Measurements from ENCODE around the gene GNAZ. TPM values are rescaled to one million over a fixed set of nuclear protein-coding genes. Genes with fewer than 3 reads are reported as not detected.
"Not testable (repeated sequence)": the region's sequence is repeated elsewhere in the genome, so short reads cannot be mapped to it uniquely, and the experiment has no call there.

The GNAZ gene
- total RNA-seq, 1 experiment from 2014 or later = 6.0 TPM

DNA sequence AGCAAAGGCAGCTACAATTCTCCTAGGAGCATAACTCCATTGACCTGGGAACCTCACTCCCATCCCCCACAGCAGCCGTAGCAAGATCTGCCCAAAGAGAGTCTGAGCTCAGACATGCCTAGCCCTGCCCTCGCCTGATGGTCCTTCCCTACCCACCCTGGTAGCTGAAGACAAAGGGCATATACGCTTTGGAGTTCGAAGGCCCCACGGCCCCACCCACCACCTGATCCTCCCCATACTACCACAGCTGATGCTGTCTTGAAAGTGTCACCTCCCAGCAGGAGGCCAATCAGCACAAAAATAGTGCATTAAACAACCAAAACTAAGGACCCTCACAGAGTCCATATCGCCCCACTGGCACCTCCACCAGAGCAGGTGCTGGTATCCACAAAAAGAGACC, 22.6 kb upstream of the GNAZ start:
- no peaks in the 10 kb centered on the region for H3K4me1 Mint-ChIP-seq (ENCODE audit: low read depth, unreplicated experiment)
- H3K9me3 Mint-ChIP-seq (ENCODE audit: low read depth, unreplicated experiment) = no peaks in the 10 kb centered on the region
- intact Hi-C loops (cut with micrococcal nuclease; ENCODE audit: unreplicated experiment) = no loop called here
- TF ChIP-seq, protein P1, sequence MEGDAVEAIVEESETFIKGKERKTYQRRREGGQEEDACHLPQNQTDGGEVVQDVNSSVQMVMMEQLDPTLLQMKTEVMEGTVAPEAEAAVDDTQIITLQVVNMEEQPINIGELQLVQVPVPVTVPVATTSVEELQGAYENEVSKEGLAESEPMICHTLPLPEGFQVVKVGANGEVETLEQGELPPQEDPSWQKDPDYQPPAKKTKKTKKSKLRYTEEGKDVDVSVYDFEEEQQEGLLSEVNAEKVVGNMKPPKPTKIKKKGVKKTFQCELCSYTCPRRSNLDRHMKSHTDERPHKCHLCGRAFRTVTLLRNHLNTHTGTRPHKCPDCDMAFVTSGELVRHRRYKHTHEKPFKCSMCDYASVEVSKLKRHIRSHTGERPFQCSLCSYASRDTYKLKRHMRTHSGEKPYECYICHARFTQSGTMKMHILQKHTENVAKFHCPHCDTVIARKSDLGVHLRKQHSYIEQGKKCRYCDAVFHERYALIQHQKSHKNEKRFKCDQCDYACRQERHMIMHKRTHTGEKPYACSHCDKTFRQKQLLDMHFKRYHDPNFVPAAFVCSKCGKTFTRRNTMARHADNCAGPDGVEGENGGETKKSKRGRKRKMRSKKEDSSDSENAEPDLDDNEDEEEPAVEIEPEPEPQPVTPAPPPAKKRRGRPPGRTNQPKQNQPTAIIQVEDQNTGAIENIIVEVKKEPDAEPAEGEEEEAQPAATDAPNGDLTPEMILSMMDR (IDR thresholded peaks at IDR 0.05; ENCODE audit: unreplicated experiment) = no peak
- H3K27me3 Mint-ChIP-seq (ENCODE audit: unreplicated experiment) = peaks cover 49% of the 10 kb centered on the region
- DNase-seq = no peak
- H3K36me3 Mint-ChIP-seq (ENCODE audit: insufficient read depth, unreplicated experiment) = no peaks in the 10 kb centered on the region
- no peak overlapping the region for H3K27ac Mint-ChIP-seq (ENCODE audit: unreplicated experiment)
- CTCF ChIA-PET = interaction anchor here (0.7 kb wide), 1 partner anchor 75 kb away, joined by 3 read pairs; no protein-coding TSS in a partner anchor
- no peak overlapping the region for H3K4me3 Mint-ChIP-seq (ENCODE audit: low read depth, unreplicated experiment)
- no TSS peak for BruUV-seq (replicated peaks)

DNA sequence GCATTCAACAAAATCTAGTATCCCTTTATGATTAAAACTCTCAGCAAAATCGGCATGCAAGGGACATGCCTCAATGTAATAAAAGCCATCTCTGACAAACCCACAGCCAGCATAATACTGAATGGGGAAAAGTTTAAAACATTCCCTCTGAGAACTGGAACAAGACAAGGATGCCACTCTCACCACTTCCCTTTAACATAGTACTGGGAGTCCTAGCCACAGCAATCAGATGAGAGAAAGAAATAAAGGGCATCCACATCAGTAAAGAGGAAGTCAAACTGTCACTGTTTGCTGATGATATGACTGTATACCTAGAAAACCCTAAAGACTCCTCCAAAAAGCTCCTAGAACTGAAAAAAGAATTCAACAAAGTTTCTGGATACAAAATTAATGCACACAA, 19.8 kb upstream of the GNAZ start:
- H3K4me3 Mint-ChIP-seq (ENCODE audit: low read depth, unreplicated experiment); H3K27ac Mint-ChIP-seq (ENCODE audit: unreplicated experiment); CTCF ChIA-PET; H3K4me1 Mint-ChIP-seq (ENCODE audit: low read depth, unreplicated experiment); DNase-seq; intact Hi-C loops (cut with micrococcal nuclease; ENCODE audit: unreplicated experiment); H3K36me3 Mint-ChIP-seq (ENCODE audit: insufficient read depth, unreplicated experiment); BruUV-seq (replicated peaks); H3K9me3 Mint-ChIP-seq (ENCODE audit: low read depth, unreplicated experiment): not testable (repeated sequence)
- H3K27me3 Mint-ChIP-seq (ENCODE audit: unreplicated experiment) = peaks cover 69% of the 10 kb centered on the region

DNA sequence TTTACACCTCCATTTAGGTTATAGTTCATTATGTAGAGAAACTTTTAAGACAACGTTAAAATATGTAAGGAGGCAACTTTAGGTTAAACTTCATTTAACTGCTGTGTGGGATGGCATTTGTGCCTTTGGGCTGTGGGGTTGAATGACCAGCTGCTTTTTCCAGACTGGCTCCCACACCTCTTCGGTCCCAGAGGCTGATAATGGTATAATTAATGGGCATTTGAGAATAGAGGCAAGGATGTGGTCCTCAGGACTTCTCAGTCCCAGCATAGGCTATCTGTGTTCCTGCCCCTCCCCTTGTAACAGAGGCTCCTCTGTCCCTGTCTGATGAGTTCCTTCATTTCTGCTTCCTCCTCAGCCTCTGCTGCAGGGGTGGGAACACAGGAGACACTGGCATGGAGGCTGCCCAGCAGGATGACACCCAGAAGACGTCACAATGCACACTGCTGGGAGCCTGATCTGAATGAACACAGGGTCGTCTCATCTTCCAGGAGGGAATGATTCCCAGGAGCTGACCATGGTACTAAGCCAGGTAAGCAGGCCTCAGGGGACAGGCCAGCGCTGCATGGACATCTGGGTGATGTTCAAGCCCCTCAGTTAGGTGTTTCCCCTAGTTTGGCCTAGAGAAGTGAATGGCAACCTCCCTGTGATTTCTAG, 17.1 kb upstream of the GNAZ start:
- H3K27ac Mint-ChIP-seq (ENCODE audit: unreplicated experiment) = no peak overlapping the region
- BruUV-seq (replicated peaks) = no TSS peak

DNA sequence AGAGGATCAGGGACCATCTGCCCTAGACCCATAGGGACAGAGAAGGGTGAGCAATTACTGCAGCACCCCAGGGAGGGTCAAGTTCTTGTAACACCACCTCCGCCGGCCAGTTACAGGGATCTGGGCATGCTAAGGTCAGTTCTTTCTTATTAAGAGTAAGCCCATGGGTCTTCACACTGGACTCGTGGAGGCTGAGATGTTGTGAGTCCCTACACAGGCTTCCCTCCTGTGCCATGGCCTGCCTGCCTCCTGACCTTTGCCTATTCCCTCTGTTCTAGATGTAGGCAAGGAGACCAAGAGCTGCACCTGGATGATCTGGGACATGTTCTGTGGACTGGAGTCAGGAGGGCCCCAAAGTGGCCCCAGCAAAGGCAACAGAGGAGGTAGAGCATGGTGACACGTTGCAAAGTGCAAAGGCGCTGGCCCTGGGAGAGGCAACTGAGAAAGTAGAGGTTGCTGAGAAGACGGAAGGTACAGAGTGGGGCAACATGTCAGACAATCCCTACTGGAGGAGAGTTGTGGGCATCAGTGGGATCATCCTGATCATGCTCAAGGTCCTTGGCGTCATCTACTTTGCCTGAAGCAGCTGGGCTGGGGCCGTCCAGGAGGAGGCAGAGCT, 16.3 kb upstream of the GNAZ start:
- Mint-ChIP-seq H3K9me3 (ENCODE audit: low read depth, unreplicated experiment) (peaks cover 12% of the 10 kb centered on the region), H3K27me3 (ENCODE audit: unreplicated experiment) (peaks cover 78% of the 10 kb centered on the region), H3K4me1 (ENCODE audit: low read depth, unreplicated experiment) (no peaks in the 10 kb centered on the region), H3K36me3 (ENCODE audit: insufficient read depth, unreplicated experiment) (no peaks in the 10 kb centered on the region), H3K4me3 (ENCODE audit: low read depth, unreplicated experiment) (no peak overlapping the region), H3K27ac (ENCODE audit: unreplicated experiment) (no peak overlapping the region)
- CTCF ChIA-PET = no interaction called here
- BruUV-seq (replicated peaks) = no TSS peak
- TF ChIP-seq, protein P1 (IDR thresholded peaks at IDR 0.05; ENCODE audit: unreplicated experiment) = no peak
- DNase-seq = no peak
- intact Hi-C loops (cut with micrococcal nuclease; ENCODE audit: unreplicated experiment) = no loop called here

More for the DNA sequence above, 17.1 kb upstream of the GNAZ start:
- no peak overlapping the region for H3K4me3 Mint-ChIP-seq (ENCODE audit: low read depth, unreplicated experiment)
- TF ChIP-seq, protein P1 (IDR thresholded peaks at IDR 0.05; ENCODE audit: unreplicated experiment) = no peak
- no peaks in the 10 kb centered on the region for H3K4me1 Mint-ChIP-seq (ENCODE audit: low read depth, unreplicated experiment)
- H3K36me3 Mint-ChIP-seq (ENCODE audit: insufficient read depth, unreplicated experiment) = no peaks in the 10 kb centered on the region
- CTCF ChIA-PET = no interaction called here
- peaks cover 87% of the 10 kb centered on the region for H3K27me3 Mint-ChIP-seq (ENCODE audit: unreplicated experiment)
- intact Hi-C loops (cut with micrococcal nuclease; ENCODE audit: unreplicated experiment) = no loop called here
- no peak for DNase-seq
- peaks cover 12% of the 10 kb centered on the region for H3K9me3 Mint-ChIP-seq (ENCODE audit: low read depth, unreplicated experiment)

All from Calu3 (cell line).